Hepatocyte (in vitro differentiated cells): ENCODE results near the gene MIOX.

Experiments used
- EZH2 ChIP-seq: fragments of 200-600 bp; sonication (generic); IDR thresholded peaks from 2 replicates; pipeline ENCODE4 v1.6.1; 2016; ENCODE audit warnings: antibody characterized with exemption, mild to moderate bottlenecking, borderline replicate concordance
- EZH2phosphoT487 ChIP-seq: fragments of 200-600 bp; sonication (generic); IDR thresholded peaks from one replicate; pipeline ENCODE4 v1.6.1; 2018; ENCODE audit warnings: antibody characterized with exemption, mild to moderate bottlenecking, low read depth, moderate library complexity; ENCODE audit not compliant: unreplicated experiment, severe bottlenecking
- TF ChIP-seq, protein P1 (sequence below): fragments of 200-600 bp; sonication (generic); IDR thresholded peaks from 2 replicates; pipeline ENCODE4 v1.5.1; 2016; ENCODE audit warnings: antibody characterized with exemption, mild to moderate bottlenecking; ENCODE audit not compliant: poor library complexity

GRCh38 chr22:50459016-50459415 is 27.6 kb upstream of the MIOX start:
- TF ChIP-seq, protein P1, sequence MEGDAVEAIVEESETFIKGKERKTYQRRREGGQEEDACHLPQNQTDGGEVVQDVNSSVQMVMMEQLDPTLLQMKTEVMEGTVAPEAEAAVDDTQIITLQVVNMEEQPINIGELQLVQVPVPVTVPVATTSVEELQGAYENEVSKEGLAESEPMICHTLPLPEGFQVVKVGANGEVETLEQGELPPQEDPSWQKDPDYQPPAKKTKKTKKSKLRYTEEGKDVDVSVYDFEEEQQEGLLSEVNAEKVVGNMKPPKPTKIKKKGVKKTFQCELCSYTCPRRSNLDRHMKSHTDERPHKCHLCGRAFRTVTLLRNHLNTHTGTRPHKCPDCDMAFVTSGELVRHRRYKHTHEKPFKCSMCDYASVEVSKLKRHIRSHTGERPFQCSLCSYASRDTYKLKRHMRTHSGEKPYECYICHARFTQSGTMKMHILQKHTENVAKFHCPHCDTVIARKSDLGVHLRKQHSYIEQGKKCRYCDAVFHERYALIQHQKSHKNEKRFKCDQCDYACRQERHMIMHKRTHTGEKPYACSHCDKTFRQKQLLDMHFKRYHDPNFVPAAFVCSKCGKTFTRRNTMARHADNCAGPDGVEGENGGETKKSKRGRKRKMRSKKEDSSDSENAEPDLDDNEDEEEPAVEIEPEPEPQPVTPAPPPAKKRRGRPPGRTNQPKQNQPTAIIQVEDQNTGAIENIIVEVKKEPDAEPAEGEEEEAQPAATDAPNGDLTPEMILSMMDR, result no peak
- no peak for TF ChIP-seq EZH2phosphoT487
- TF ChIP-seq EZH2, result no peak
